ENCODE results near the gene CASQ1.
A peak's percentile ranks its signal among the peaks of the same experiment; 100 is the strongest.

CASQ1 gene

DNA sequence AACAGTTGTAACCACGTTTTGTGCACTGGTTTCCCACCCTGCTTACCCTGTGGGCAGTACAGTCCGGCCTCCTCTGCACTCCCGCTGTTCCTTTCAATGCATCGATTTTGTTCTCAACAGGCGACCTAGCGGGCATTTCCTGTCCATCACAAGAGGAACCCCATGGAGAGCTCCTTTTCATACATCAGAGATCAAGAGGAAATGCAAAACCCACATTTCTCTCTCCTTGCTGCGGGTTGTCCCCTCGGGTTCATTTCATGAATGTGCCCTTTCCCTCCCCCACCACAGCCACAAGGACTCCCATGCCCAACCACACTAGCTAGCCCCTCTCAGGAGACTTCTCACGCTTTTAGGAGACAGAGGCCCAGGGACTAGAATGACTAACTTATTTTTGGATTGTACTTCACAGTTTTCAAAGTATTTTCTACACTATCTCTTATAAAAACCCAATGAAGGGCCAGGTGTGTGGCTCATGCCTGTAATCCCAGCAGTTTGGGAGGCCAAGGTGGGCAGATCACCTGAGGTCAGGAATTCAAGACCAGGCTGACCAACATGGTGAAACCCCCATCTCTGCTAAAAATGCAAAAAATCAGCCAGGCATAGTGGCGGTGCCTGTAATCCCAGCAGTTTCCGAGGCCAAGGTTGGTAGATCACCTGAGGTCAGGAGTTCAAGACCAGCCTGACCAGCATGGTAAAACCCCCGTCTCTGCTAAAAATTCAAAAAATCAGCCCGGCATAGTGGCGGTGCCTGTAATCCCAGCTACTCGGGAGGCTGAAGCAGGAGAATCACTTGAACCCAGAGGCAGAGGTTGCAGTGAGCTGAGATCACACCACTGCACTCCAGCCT is 20.6 kb upstream of the CASQ1 start:
- DNase-seq = no peak

GRCh38 chr1:160171354-160171753 is 19.0 kb upstream of the CASQ1 start:
- DNase-seq = no peak

DNA sequence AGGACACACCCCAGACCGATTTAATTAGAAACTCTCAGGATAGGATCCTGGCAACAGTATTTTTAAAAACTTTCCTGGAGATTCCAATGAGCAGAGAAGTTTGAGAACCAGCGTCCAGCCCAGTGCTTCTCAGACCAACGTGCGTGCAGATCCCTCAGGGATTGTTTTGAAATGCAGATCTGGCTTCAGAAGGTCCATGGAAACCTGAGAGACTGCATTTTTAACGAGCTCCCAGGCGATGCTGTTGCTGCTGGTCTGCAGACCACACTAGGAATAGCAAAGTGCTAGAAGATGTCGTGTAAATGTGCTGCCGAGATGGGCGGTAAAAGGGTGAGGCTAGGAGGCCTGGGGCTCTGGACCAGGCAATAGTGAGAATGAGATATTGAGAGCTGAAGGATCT is 18.4 kb upstream of the CASQ1 start:
- DNase-seq = no peak

- no peak for DNase-seq
These were observed 13.1 kb upstream of the CASQ1 start for GRCh38 chr1:160177231-160177630.

DNA sequence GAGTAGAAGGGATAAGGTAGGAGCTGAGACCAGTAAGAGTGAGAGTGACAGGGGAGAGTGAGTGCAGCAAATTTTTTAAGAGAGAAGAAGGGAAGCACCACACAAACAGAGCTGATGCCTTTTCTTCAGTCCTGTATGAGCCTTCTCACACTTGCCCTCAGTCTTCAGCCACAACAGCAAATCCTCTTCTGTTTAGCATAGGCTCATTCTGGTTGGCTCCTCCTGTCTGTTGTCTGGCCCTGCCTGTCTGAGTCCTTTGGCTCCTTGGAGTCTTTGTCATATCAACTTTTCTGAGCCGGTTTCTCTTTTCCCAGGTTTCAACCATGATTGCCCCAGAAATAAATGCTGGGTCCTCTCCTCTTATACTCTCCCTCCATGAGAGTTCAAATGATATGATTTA is 12.7 kb upstream of the CASQ1 start:
- no peak for DNase-seq

- no peak for DNase-seq
These were observed 11.6 kb upstream of the CASQ1 start for GRCh38 chr1:160178731-160179130.

DNA sequence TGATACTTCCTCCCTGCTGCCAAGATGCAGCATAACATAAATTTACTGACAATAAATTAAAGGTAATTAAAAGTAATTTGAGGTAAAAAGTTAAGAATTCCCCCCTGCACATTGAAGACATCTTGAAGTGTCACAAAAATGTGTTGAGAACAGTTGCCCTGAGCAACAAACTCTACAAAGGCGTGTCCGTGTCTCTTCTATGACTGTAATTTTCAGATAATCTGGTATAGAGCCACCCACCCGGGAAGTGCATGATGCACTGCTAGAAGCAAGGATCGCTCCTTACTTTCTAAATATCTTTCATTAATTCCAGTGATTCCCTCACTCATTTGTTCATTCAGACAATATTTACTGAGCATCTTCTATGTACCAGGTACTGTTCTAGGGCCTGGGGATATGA is 11.0 kb upstream of the CASQ1 start:
- no peak for DNase-seq

DNA sequence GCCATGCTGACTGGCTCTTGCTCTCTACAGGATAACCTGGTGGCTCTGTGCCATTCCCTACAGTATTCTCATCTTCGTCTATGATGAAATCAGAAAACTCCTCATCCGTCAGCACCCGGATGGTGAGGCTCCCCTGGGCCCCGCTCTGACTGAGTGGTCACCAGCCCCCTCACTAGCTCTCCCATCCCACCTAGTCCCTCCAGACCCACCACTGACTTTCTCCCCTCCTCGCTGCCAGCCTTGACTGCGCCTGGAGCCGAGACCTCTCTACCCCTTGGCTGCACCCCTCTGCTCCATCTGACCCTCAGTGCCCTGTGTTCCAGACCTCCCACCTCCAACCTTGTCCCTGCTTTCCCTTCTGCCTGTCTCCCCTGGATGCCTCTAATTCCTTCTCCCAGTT is 4.1 kb upstream of the CASQ1 start:
- no peak for DNase-seq

DNA sequence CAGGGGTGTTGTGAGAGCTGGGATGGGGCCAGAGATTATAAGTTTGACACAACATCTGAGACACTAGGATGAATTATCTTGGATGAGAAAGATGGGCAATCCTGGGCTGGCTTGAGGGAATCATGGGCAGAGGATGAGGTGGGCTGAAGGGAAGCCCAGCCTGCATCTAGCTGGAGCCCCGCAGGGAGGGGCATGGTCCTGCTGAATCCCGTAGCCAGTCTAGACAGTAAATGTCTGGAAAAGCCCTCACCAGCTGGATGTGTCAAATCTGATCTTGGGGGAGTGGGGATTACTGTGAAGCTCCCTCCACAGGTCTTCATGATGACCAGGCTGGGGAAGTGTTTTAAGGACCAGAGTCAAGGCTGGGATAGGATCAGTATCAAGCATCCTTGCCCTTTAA is 3.6 kb upstream of the CASQ1 start:
- no peak for DNase-seq

DNA sequence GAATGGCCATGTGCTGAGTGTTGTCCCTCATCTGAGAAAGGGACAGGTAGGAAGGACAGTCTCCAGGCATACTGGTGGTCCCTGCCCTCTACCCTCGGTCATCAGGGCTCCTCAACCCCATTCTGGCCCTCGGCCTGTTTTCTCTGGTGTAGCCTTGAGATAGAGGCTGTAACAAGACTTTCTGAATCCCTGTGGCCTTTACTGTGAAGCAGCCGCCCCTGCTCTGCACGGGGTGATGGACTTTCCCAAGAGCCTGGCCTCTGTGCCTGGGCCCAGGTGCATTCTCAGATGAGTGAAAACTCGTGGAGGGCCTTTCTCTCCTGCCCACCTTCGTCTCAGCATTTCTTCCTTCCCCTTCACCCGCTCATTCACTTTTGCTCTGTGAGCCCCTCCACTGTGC is 3.0 kb upstream of the CASQ1 start:
- no peak for DNase-seq

- no peak for DNase-seq
These were observed 2.0 kb upstream of the CASQ1 start for GRCh38 chr1:160188341-160188740.

- no peak for DNase-seq
These were observed 1.4 kb downstream of the CASQ1 start for GRCh38 chr1:160191756-160192155.

DNA sequence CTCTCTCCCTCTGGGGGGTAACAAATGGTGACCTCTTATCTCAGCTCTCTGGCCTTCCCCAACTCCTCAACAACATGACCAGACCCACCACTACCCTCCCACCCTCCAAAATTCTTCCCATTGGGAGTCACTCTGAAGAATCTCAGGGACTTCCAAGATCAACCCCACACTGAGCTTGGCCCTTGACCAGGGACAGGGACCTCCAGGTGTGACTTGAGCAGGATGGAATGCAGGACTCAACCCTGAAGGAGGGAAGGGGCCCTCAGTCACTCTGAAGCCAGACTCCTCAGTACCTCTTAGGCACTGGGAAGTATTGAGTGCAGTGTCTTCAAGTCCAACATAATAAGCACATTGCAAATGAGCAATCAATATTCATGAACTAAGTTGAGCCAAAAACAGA is 1.9 kb downstream of the CASQ1 start:
- no peak for DNase-seq

DNA sequence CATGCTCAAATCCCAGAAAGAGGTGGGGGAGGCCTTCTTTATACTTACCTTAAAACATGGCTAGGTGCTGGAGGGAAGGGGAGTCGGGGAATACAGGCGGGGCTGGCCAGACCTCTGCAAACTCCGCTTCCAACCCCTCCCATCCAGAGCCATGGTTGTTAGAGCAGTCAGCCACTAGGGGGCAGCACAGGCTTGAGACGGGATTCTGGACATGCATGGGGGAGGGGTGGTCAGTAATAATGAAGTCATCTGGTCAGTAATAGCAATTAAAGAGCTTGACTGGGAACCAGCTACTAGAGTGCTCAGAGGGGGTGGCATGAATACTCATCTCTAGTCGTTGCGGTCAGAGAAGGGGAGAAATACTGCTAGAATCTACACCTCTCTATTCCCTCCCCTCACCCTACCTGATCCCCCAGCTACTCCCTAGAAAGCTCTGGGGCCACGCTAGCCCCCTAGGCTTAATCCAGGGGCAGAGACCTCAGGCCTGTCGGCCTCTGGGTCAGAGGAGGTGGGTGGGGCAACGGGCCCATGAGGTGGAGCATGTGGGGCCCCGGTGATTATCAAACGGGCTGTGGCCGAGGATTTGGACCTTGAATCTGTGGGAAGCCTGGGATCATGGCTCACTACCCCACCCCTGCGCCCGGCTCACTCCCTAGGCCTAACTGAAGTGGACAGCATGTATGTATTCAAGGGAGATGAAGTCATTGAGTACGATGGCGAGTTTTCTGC is 2.9 kb downstream of the CASQ1 start:
- DNase-seq = peak; percentile 71

DNA sequence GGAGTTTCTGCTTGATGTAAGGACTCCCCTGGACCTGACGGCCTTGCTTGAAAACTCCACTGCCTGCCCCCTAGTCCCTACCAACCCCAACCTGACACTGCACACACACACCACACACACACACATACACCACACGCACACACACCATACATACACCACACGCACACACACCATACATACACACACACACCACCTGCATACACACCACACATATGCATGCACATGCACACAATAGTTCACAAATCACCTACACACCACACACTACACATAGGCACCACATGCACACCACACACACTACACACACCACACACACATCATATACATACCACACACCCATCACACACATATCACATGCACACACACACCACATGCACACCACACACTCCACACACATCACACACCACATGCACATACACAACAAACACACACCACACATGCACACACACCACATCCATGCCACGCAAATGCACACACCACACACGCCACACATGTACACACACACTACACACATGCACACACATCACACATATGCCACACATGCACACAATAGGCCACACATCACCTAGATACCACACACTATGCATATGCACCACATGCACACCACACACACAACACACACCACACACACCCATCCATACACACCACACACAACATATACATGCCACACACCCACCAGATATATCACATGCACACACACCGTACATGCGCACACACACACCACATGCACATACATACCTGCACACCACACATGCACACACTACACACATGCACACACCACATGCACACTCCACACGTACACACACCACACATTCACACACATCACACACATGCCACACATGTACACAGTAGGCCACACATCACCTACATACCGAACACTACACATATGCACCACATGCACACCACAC is 3.7 kb downstream of the CASQ1 start:
- no peak for DNase-seq

DNA sequence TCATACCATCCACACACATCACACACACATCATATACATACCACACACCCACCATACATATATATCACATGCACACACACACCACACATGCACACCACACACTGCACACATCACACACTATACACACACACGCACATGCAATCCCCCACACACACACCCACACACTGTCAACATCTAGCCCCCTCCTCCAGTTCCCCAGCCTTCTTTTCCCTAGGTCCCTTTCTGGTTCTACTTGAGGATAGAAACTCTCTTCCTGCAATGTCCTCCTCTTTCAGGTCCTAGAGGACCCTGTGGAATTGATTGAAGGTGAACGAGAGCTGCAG is 4.3 kb downstream of the CASQ1 start:
- DNase-seq = no peak

DNA sequence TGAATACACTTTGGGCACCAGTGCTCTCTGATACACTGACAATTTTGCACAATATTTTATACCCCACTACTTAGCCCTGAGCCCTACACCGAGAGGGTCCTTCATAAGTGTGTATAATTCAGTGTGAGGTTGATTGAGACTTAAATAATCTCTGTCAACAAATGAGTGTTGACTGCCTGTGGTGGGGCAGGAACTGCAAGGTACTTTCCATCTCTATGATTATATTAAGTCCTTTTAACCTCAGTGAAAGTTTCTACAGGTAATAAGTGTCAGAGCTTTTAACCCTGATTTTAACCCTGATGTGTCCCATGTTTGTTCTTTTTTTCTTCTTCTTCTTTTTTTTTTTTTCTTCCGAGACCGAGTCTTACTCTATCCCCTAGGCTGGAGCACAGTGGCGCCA is 5.8 kb downstream of the CASQ1 start:
- no peak for DNase-seq

GRCh38 chr1:160197231-160197630 is 6.9 kb downstream of the CASQ1 start:
- DNase-seq = no peak

DNA sequence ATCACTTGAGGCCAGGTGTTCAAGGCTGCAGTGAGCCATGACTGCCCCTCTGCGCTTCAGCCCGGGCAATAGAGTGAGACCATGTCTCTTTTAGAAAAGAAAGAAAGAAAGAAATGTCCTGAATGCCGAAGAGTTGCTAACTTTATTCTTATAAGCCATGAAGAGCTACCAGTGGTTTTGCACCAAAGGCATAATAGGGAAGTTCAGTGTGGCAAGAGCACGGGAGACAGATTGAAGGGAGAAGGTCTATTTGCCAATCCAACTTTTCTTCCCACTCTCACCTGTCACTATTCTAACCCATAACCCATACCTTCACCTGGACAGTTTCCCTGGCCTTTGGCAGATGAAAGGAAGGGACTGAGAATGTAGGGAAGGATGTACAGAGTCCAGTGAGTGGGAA is 10.4 kb downstream of the CASQ1 start:
- no peak for DNase-seq

- DNase-seq = no peak
These were observed 14.3 kb downstream of the CASQ1 start for GRCh38 chr1:160204526-160205241.

DNA sequence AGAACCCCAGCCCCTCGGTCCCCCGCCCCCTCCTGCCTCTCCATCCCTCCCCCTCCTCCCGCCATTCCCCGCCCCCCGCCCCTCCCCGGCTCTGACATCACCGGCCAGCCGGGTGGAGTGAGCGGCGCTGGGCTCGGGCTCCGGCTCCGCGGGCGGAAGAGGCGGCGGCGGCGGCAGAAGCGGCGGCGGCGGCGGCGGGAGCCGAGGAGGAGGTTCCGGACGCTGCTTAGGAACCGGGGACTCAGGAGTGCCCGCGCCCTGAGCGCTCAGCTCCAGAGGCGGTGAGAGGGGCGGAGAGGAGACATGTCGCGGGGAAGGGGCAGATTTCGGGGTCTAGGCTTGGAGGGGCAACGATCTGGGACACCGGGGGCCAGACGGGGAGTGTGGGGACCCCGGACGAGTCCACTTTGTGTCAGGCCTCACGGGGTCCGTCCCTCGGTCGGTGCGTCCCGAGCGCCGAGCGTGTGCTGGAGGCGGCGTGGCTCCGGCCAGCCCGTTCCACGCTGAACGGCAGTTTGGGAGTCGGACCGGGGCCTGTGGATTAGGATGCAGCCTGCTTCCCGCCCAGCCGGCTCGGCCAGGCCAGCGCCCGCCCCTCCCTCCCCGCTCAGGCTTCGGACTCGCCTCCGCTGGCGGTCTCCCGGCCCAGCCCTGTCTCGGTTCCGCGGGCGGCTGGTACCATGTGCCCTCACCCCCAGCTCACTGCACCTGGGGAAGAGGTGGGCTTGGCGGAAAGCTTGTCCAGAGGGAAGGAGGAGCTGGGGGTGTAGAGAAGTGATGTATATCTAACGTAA is 15.1 kb downstream of the CASQ1 start, which contains the start of gene PEA15:
TSS of gene PEA15 (plus strand) at position 143 of the 794 bp plus-strand sequence. CDS start 6,161 bp downstream, outside the sequence.
- peak; percentile 69 for DNase-seq

GRCh38 chr1:160206036-160206389 is 15.6 kb downstream of the CASQ1 start:
- peak; percentile 53 for DNase-seq

Data from stimulated activated naive CD4-positive, alpha-beta T cell treated with Interleukin-2 at 50 U/mL for 16 hours (primary cell).